IPS-18c (cell line): ENCODE data around the gene PCDHGA1.

ENCODE experiments used
- H3K4me3 ChIP-seq: 2 replicates; pipeline ENCODE4 v1.7.0; 2013; ENCODE audit warnings: low read depth, mild to moderate bottlenecking, low read length, moderate library complexity; ENCODE audit not compliant: insufficient read depth
- H3K9me3 ChIP-seq: one replicate; pipeline ENCODE4 v1.6.1; 2013; ENCODE audit warnings: mild to moderate bottlenecking, low read length, moderate library complexity; ENCODE audit not compliant: control insufficient read depth, insufficient read depth

The PCDHGA1 gene

DNA sequence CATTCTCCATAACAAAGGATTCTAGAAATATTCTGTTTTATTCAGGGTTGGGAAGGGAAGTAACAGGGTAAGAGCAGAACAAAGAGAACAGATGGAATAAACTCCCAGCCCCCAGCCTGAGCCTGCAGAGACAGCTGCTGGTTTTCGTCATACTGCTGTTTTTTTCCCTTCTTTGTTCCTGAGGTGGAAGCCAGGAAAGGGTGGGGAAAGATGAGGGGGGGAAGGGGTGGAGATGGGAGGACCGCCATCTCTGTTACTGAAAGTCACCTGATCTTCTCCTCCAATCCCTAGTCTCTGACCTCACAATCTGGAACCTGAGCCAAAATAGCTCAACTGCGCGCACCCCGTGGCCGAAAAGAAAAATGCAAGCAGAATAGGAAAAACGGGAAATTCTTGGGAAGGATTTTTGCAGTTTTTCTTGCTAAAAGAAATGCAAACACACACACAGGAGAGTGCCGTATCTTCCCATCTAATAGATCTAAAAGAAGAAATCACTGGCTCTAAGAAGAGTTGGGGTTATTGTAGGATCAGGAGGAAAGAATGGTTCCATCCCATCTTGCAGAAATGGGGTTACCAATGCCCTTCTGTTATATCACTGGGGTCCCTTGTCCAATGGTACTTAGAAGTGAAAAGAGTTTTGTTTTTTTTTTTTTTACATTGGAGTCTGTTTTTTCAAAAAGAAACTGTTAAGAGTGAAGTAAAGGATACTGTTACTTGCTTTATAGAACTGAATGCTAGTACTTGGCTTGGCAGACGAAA, 230.6 kb downstream of the PCDHGA1 start:
- H3K9me3 ChIP-seq, result no peaks in the 10 kb centered on the region
- H3K4me3 ChIP-seq, result no peak overlapping the region
